ENCODE data around the gene ACVR1. TPM values are rescaled to one million over a fixed set of nuclear protein-coding genes. Genes with fewer than 3 reads are reported as not detected.

Gene ACVR1
- total RNA-seq, 1 experiment from 2014 or later: 11.1 TPM

DNA sequence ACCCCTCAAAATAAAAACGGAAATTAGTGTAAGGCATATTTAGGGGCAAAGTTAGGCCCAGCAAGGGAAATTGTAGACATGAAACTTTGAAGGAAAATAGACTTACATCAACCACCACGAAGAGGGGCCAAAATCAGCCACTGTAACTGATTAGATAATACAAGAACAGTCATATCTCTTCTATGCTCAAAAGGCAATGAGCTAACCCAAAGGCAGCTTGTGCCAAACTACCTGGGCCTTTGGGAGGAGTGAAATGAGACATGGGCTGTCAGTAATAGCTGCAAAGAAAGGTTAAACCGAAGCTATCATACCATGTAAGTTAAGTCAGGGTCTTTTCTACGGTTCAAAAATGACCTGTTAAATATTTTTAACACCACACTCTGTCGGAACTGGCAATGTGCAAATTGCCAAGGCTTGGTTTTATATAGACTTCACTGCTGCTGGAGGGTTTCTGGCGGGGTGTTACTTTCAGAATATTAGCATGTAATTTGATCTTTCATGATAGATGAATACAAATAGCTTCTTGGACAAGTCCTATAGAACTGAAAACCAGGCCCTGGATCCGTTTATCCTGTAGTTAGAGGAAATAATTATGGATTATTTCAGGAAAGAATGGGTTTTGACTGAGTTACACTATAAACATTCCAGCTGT, 69.6 kb downstream of the ACVR1 start:
- CTCF ChIA-PET: no interaction called here
- no peak for TF ChIP-seq CTCF (IDR thresholded peaks at IDR 0.05; ENCODE audit: insufficient read depth in 1 of 2, low read depth in 1 of 2, low read length in 1 of 2, severe bottlenecking in 1 of 2, unreplicated experiment in 1 of 2)
- no TSS peak for BruUV-seq (replicated peaks)
- Histone ChIP-seq H3K36me3 (ENCODE audit: control insufficient read depth, insufficient read depth, low read length) (no peaks in the 10 kb centered on the region), H3K27me3 (replicated peaks; ENCODE audit: control insufficient read depth, insufficient read depth, low read length) (no peaks in the 10 kb centered on the region), H3K4me3 (ENCODE audit: low read depth, low read length) (no peak overlapping the region), H3K4me1 (no peaks in the 10 kb centered on the region), H3K9me3 (no peaks in the 10 kb centered on the region)
- intact Hi-C loops (cut with micrococcal nuclease; ENCODE audit: unreplicated experiment): no loop called here
- no peak overlapping the region for H3K4me3 Mint-ChIP-seq (ENCODE audit: unreplicated experiment)
- no peaks in the 10 kb centered on the region for H3K27me3 Mint-ChIP-seq (ENCODE audit: insufficient read depth, unreplicated experiment)
- DNase-seq: no peak
- no peaks in the 10 kb centered on the region for H3K36me3 Mint-ChIP-seq (ENCODE audit: insufficient read depth, unreplicated experiment)
- POLR2A ChIA-PET: no interaction called here
- H3K27ac Mint-ChIP-seq (ENCODE audit: unreplicated experiment): no peak overlapping the region
- H3K4me1 Mint-ChIP-seq (ENCODE audit: low read depth, unreplicated experiment): no peaks in the 10 kb centered on the region
- H3K9me3 Mint-ChIP-seq (ENCODE audit: unreplicated experiment): no peaks in the 10 kb centered on the region

- no peaks in the 10 kb centered on the region for H3K36me3 Mint-ChIP-seq (ENCODE audit: insufficient read depth, unreplicated experiment)
- Histone ChIP-seq H3K4me1 (no peaks in the 10 kb centered on the region), H3K27me3 (replicated peaks; ENCODE audit: control insufficient read depth, insufficient read depth, low read length) (no peaks in the 10 kb centered on the region), H3K4me3 (ENCODE audit: low read depth, low read length) (no peak overlapping the region), H3K9me3 (no peaks in the 10 kb centered on the region), H3K36me3 (ENCODE audit: control insufficient read depth, insufficient read depth, low read length) (no peaks in the 10 kb centered on the region)
- ChIA-PET POLR2A (no interaction called here), CTCF (no interaction called here)
- no peaks in the 10 kb centered on the region for H3K4me1 Mint-ChIP-seq (ENCODE audit: low read depth, unreplicated experiment)
- no peak for TF ChIP-seq CTCF (IDR thresholded peaks at IDR 0.05; ENCODE audit: insufficient read depth in 1 of 2, low read depth in 1 of 2, low read length in 1 of 2, severe bottlenecking in 1 of 2, unreplicated experiment in 1 of 2)
- H3K27ac Mint-ChIP-seq (ENCODE audit: unreplicated experiment): no peak overlapping the region
- no peak for DNase-seq
- H3K27me3 Mint-ChIP-seq (ENCODE audit: insufficient read depth, unreplicated experiment): no peaks in the 10 kb centered on the region
- no peaks in the 10 kb centered on the region for H3K9me3 Mint-ChIP-seq (ENCODE audit: unreplicated experiment)
- no TSS peak for BruUV-seq (replicated peaks)
- H3K4me3 Mint-ChIP-seq (ENCODE audit: unreplicated experiment): no peak overlapping the region
- intact Hi-C loops (cut with micrococcal nuclease; ENCODE audit: unreplicated experiment): no loop called here
Measured at GRCh38 chr2:157805519-157805918, 70.6 kb downstream of the ACVR1 start.

DNA sequence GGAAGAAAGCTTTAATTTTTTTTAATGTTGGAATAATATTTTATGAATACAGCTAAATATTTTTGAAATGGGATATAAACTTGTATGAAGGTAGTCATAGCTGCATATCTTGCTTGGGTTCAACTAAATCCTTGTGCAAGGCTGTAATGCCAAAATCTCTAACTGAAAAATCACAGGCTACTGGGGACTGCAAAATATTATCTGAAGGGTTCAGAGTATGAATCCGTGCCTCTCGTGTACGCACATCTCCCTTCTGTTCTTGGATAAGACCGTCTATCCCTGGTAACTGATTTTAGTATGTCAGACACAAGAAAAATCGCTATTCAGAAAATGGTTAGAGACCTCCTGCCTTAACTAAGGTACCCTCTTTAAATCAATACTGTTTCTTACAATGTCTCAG, 71.8 kb downstream of the ACVR1 start:
- no peaks in the 10 kb centered on the region for H3K9me3 ChIP-seq
- CTCF ChIA-PET: no interaction called here
- Mint-ChIP-seq H3K4me1 (ENCODE audit: low read depth, unreplicated experiment) (no peaks in the 10 kb centered on the region), H3K27me3 (ENCODE audit: insufficient read depth, unreplicated experiment) (no peaks in the 10 kb centered on the region), H3K4me3 (ENCODE audit: unreplicated experiment) (no peak overlapping the region), H3K27ac (ENCODE audit: unreplicated experiment) (no peak overlapping the region), H3K9me3 (ENCODE audit: unreplicated experiment) (no peaks in the 10 kb centered on the region), H3K36me3 (ENCODE audit: insufficient read depth, unreplicated experiment) (no peaks in the 10 kb centered on the region)
- intact Hi-C loops (cut with micrococcal nuclease; ENCODE audit: unreplicated experiment): no loop called here
- no TSS peak for BruUV-seq (replicated peaks)
- no peaks in the 10 kb centered on the region for H3K36me3 ChIP-seq (ENCODE audit: control insufficient read depth, insufficient read depth, low read length)
- no peak overlapping the region for H3K4me3 ChIP-seq (ENCODE audit: low read depth, low read length)
- POLR2A ChIA-PET: no interaction called here
- H3K4me1 ChIP-seq: no peaks in the 10 kb centered on the region
- no peak for TF ChIP-seq CTCF (IDR thresholded peaks at IDR 0.05; ENCODE audit: insufficient read depth in 1 of 2, low read depth in 1 of 2, low read length in 1 of 2, severe bottlenecking in 1 of 2, unreplicated experiment in 1 of 2)
- H3K27me3 ChIP-seq (replicated peaks; ENCODE audit: control insufficient read depth, insufficient read depth, low read length): no peaks in the 10 kb centered on the region
- DNase-seq: no peak
